NCI-H1436 (cell line): ENCODE results near the gene TMEM179.

Source experiments
- DNase-seq: peaks from one replicate; lab custom pipeline; 2025; lab: John Stamatoyannopoulos, UW

TMEM179 gene

DNA sequence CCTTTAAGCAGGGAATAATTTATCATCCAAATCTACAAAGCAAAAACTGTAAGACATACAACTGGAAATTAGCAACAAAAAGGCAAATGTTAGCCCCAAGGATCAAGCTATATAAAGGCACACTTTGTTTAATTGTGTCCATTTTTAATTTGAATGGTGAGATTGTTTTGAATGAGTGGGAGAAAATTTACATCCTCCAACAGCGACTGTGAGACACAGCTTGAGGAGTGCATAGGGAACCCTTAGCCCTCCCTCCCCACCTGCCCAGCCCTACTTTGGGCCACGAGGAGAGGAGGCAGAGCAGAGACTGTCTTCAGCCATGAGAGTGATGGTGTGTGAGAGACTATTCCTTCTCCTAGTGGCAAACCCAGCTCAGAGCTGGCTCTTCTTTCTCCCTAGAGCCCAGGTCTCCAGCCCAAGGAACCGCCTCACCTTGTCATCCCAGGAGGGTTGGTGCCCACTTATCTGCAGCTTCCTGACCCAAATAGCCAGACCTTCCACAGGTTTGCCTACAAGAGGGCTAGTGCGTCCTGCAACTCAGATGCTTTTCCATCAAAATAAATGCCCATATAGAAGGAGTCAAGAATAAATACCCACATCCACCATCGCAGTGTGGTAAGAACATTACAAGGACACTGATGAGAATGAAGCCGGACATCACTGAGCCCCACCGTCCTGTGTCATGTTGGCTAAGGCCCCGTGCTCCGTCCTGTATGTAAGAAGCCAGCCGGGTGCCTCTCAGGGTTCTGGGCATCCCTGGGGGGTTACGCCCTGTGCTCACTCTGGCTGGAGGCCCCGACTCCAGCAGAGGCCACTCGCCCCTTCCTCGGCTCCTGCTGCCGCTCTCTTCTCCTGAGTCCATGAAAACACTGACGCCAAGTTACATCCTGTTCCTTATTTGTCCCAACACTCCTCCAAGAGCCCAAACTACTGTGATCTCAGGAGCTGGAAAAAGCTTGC is 61.4 kb downstream of the TMEM179 start:
- no peak for DNase-seq

DNA sequence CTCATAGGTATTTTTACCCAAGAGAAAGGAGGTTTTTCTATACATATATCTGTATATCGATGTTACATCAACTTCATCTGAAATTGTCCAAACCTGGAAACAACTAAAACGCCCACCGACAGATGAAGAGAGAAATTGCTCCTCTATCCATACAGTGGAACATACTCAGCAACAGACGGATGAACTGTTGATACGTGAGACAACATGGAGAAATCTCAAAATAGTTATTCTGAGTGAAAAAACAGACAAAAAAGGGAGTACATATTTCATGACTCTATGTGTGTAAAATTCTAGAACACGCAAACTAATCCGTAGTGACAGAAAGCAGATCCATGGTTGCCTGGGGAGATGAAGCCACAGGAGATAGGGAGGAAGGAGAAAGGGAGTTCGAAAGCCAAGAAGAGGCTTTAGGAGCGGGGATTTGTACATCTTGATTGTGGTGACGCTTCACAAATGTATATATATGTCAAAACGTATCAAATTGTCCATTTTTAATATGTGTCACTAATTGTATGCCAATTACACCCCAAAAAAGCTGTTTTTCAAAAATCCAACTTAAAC is 62.6 kb downstream of the TMEM179 start:
- DNase-seq = no peak
